Neutrophil (primary cell): ENCODE results near the gene EDIL3.

ENCODE experiments used
- H3K27ac ChIP-seq: fragments of 200-600 bp; sonication (generic); 2 replicates; pipeline ENCODE4 v1.5.1; 2016; ENCODE audit warnings: mild to moderate bottlenecking, moderate library complexity
- H3K27me3 ChIP-seq: fragments of 200-600 bp; sonication (generic); 2 replicates; pipeline ENCODE4 v1.6.0; 2016; ENCODE audit warnings: mild to moderate bottlenecking
- H3K36me3 ChIP-seq: fragments of 200-600 bp; sonication (generic); 2 replicates; pipeline ENCODE4 v1.5.1; 2017
- H3K4me1 ChIP-seq, 2 experiments: fragments of 200-600 bp in 1 of 2; sonication (generic) in 1 of 2; 1 replicate in 1 of 2; 2 replicates in 1 of 2; pipeline versions ENCODE4 v1.5.1 to v1.6.1; 2013 to 2016; ENCODE audit warnings: low read depth in 1 of 2, low read length in 1 of 2, mild to moderate bottlenecking in 1 of 2, moderate library complexity in 1 of 2; ENCODE audit not compliant: control insufficient read depth in 1 of 2, insufficient read depth in 1 of 2
- H3K4me3 ChIP-seq, 2 experiments: fragments of 200-600 bp in 1 of 2; sonication (generic) in 1 of 2; 1 replicate in 1 of 2; 2 replicates in 1 of 2; pipeline ENCODE4 v1.5.1; 2013 to 2016; ENCODE audit warnings: low read depth in 1 of 2, low read length in 1 of 2, mild to moderate bottlenecking in 1 of 2, moderate library complexity in 1 of 2
- H3K9me3 ChIP-seq: fragments of 200-600 bp; sonication (generic); 2 replicates; pipeline ENCODE4 v1.5.1; 2016
- TF ChIP-seq, protein P1 (sequence below): fragments of 200-600 bp; sonication (generic); IDR thresholded peaks from 2 replicates; pipeline ENCODE4 v1.5.1; 2016; ENCODE audit warnings: antibody characterized with exemption

Gene EDIL3

DNA sequence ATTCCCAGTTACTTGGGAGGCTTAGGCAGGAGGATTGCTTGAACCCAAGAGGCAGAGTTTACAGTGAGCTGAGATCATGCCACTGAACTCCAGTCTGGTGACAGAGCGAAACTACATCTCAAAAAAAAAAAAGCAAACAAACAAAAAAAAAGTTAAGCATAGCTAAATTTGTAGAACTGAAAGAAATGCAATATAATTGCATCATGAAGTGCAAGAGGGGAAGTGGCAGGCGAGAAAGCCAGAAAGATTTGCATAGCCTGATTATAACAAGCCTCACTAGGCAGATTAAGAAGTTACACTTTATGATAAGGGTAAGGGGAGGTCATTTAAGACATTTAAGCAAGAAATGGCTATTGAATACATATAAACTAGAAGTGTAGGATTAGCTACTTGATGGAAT, 187.1 kb downstream of the EDIL3 start:
- TF ChIP-seq, protein P1, sequence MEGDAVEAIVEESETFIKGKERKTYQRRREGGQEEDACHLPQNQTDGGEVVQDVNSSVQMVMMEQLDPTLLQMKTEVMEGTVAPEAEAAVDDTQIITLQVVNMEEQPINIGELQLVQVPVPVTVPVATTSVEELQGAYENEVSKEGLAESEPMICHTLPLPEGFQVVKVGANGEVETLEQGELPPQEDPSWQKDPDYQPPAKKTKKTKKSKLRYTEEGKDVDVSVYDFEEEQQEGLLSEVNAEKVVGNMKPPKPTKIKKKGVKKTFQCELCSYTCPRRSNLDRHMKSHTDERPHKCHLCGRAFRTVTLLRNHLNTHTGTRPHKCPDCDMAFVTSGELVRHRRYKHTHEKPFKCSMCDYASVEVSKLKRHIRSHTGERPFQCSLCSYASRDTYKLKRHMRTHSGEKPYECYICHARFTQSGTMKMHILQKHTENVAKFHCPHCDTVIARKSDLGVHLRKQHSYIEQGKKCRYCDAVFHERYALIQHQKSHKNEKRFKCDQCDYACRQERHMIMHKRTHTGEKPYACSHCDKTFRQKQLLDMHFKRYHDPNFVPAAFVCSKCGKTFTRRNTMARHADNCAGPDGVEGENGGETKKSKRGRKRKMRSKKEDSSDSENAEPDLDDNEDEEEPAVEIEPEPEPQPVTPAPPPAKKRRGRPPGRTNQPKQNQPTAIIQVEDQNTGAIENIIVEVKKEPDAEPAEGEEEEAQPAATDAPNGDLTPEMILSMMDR = no peak
- Histone ChIP-seq H3K36me3 (no peaks in the 10 kb centered on the region), H3K27ac (no peak overlapping the region), H3K4me1 (no peaks in the 10 kb centered on the region), H3K27me3 (no peaks in the 10 kb centered on the region), H3K9me3 (no peaks in the 10 kb centered on the region), H3K4me3 (no peak overlapping the region)

- Histone ChIP-seq H3K4me3 (no peak overlapping the region), H3K9me3 (no peaks in the 10 kb centered on the region), H3K27me3 (no peaks in the 10 kb centered on the region), H3K36me3 (no peaks in the 10 kb centered on the region), H3K4me1 (no peaks in the 10 kb centered on the region), H3K27ac (no peak overlapping the region)
- TF ChIP-seq, protein P1 = no peak
These were observed 193.4 kb downstream of the EDIL3 start for GRCh38 chr5:84191281-84191680.

DNA sequence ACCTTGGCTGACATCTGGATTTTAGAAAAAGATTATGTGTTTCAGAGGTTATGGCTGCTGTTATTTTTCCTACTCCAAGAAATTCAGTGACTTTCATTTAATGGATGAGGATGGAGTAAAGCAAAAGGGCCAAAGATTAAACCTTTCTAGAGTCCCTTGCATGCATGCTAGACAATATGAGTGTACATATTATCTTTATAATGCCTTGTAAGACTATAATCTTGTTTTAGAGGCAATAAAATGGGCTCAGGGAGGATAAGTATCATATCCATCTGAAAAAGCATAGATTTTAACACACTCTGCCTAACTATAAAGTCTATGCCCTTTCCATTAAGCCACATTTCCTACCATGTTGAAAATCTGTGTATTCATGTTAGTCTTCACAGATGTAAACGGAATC, 199.8 kb downstream of the EDIL3 start:
- TF ChIP-seq, protein P1 = no peak
- Histone ChIP-seq H3K36me3 (no peaks in the 10 kb centered on the region), H3K4me3 (no peak overlapping the region), H3K27ac (no peak overlapping the region), H3K9me3 (no peaks in the 10 kb centered on the region), H3K27me3 (no peaks in the 10 kb centered on the region), H3K4me1 (no peaks in the 10 kb centered on the region)

DNA sequence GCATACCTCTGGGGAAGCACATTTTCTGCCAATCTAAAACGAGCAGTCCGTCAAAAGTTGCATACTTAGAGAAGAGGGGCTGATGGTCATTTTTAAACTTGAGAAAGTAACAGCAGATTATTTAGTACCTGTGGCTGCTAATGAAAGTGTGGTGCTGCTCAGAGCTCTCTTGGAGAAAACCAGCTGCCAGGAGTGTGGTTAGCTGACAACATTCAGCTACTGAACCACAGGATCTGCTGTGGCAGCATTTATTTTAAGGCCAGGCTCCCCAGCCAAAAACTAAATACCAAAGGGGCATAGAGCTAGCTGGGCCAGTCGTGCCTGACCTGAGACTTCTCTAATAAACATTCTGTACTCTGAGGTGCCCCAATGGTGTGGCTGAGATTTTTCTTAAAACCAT, 203.6 kb downstream of the EDIL3 start:
- H3K27me3 ChIP-seq = no peaks in the 10 kb centered on the region
- TF ChIP-seq, protein P1 = no peak
- no peak overlapping the region for H3K27ac ChIP-seq
- H3K4me3 ChIP-seq = no peak overlapping the region
- no peaks in the 10 kb centered on the region for H3K9me3 ChIP-seq
- no peaks in the 10 kb centered on the region for H3K4me1 ChIP-seq
- H3K36me3 ChIP-seq = no peaks in the 10 kb centered on the region

DNA sequence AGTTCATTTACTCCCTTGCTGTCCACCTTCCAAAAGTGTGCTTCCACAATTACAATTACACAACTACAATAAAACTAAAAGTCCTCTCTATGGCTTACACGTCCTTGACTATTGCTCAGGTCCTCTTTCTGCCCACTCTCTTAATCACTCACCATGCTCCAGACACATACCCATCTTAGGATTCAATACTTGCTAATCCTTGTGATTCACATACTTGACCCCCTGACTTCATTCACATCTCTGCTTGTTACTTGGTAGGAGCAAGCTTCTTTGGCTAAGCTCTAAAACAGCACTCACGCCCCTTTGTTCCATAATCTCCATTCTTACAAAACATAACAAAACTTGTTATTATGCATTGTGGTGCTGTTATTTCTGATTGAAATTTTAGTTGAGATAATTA, 215.8 kb downstream of the EDIL3 start:
- Histone ChIP-seq H3K4me3 (no peak overlapping the region), H3K9me3 (no peaks in the 10 kb centered on the region), H3K36me3 (no peaks in the 10 kb centered on the region), H3K27me3 (no peaks in the 10 kb centered on the region), H3K27ac (no peak overlapping the region), H3K4me1 (no peaks in the 10 kb centered on the region)
- TF ChIP-seq, protein P1 = no peak

GRCh38 chr5:84163671-84164070, 221.0 kb downstream of the EDIL3 start:
- Histone ChIP-seq H3K36me3 (no peaks in the 10 kb centered on the region), H3K4me3 (no peak overlapping the region), H3K9me3 (no peaks in the 10 kb centered on the region), H3K27me3 (no peaks in the 10 kb centered on the region), H3K4me1 (no peaks in the 10 kb centered on the region), H3K27ac (no peak overlapping the region)
- TF ChIP-seq, protein P1 = no peak
